Measurements from ENCODE around the gene MYOG. TPM values are rescaled to one million over a fixed set of nuclear protein-coding genes. Genes with fewer than 3 reads are reported as not detected.

The MYOG gene
- total RNA-seq, 1 donor from 2014 or later: not detected

DNA sequence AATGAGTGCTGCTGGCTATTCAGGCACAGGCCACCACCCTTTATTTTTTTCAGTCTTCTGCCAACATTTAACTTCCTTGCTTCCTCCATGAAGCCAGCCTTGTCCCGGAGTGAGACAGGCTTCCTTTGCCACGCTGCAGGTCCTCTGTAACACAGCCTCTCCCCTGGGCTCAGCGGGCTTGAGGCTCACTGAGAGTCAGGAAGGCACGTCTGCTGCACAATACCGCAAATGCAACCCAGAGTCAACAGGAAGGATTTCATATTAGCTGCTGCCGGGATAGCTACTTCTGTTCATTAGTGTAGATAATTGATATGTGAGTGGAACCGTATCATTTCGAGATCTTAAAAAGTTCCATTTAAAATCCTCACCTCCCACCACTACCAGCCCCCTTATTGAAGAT lies 22.5 kb downstream of the MYOG start:
- intact Hi-C loops (cut with micrococcal nuclease): no loop called here
- H3K9me3 ChIP-seq (replicated peaks): no peaks in the 10 kb centered on the region
- peaks cover 3% of the 10 kb centered on the region for H3K36me3 ChIP-seq
- no peak overlapping the region for H3K4me3 ChIP-seq
- no peaks in the 10 kb centered on the region for H3K27me3 ChIP-seq (ENCODE audit: low read depth)
- H3K27ac ChIP-seq (replicated peaks): no peak overlapping the region
- peaks cover 7% of the 10 kb centered on the region for H3K4me1 ChIP-seq
- TF ChIP-seq CTCF (IDR thresholded peaks at IDR 0.05; ENCODE audit: borderline replicate concordance): no peak
- DNase-seq: no peak

DNA sequence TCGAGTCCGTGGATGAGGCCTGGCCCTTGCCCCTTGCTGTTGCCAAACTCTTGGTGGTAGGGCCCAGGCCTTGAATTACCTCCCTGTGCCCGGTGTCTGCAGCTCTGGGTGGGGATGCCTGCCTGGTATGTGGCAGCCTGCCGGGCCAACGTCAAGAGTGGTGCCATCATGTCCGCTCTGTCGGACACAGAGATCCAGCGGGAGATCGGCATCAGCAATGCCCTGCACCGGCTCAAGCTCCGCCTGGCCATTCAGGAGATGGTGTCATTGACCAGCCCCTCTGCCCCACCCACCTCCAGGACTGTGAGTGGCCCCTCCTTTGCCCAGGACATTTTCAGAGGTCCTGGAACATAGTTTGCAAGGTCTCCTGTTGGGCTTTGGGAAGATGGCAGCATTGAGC lies 25.7 kb downstream of the MYOG start:
- H3K27ac ChIP-seq (replicated peaks): no peak overlapping the region

GRCh38 chr1:203059485-203059884 lies 26.3 kb downstream of the MYOG start:
- no peak overlapping the region for H3K27ac ChIP-seq (replicated peaks)
- H3K4me1 ChIP-seq: peaks cover 13% of the 10 kb centered on the region
- intact Hi-C loops (cut with micrococcal nuclease): no loop called here
- H3K36me3 ChIP-seq: peaks cover 8% of the 10 kb centered on the region
- no peak for DNase-seq
- no peaks in the 10 kb centered on the region for H3K9me3 ChIP-seq (replicated peaks)
- no peaks in the 10 kb centered on the region for H3K27me3 ChIP-seq (ENCODE audit: low read depth)
- H3K4me3 ChIP-seq: no peak overlapping the region
- no peak for TF ChIP-seq CTCF (IDR thresholded peaks at IDR 0.05; ENCODE audit: borderline replicate concordance)

More for the DNA sequence above, 25.7 kb downstream of the MYOG start:
- TF ChIP-seq CTCF (IDR thresholded peaks at IDR 0.05; ENCODE audit: borderline replicate concordance): no peak
- peaks cover 8% of the 10 kb centered on the region for H3K36me3 ChIP-seq
- H3K4me1 ChIP-seq: peaks cover 13% of the 10 kb centered on the region
- DNase-seq: no peak
- H3K27me3 ChIP-seq (ENCODE audit: low read depth): no peaks in the 10 kb centered on the region
- H3K4me3 ChIP-seq: no peak overlapping the region
- H3K9me3 ChIP-seq (replicated peaks): no peaks in the 10 kb centered on the region
- intact Hi-C loops (cut with micrococcal nuclease): no loop called here

DNA sequence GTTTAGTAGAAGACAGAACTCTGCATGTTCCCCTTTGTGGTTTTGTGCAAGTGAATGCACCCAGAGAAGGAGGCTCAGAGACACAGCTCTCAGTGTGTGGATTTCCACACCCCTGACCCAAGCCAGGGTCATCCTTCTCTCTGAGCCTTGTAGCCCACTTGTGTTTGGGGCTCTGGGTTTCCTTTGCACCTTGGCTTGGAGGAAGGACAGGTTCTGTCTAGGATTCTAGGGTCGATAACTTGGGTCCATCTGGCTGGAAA lies 27.2 kb downstream of the MYOG start:
- no peaks in the 10 kb centered on the region for H3K9me3 ChIP-seq (replicated peaks)
- no peak for TF ChIP-seq CTCF (IDR thresholded peaks at IDR 0.05; ENCODE audit: borderline replicate concordance)
- no peak for DNase-seq
- no peaks in the 10 kb centered on the region for H3K27me3 ChIP-seq (ENCODE audit: low read depth)
- H3K27ac ChIP-seq (replicated peaks): no peak overlapping the region
- H3K4me3 ChIP-seq: no peak overlapping the region
- intact Hi-C loops (cut with micrococcal nuclease): no loop called here
- peaks cover 5% of the 10 kb centered on the region for H3K36me3 ChIP-seq
- H3K4me1 ChIP-seq: peaks cover 13% of the 10 kb centered on the region

- no peak for TF ChIP-seq CTCF (IDR thresholded peaks at IDR 0.05; ENCODE audit: borderline replicate concordance)
- no peak for DNase-seq
- intact Hi-C loops (cut with micrococcal nuclease): no loop called here
- H3K27me3 ChIP-seq (ENCODE audit: low read depth): no peaks in the 10 kb centered on the region
- peaks cover 5% of the 10 kb centered on the region for H3K36me3 ChIP-seq
- H3K9me3 ChIP-seq (replicated peaks): no peaks in the 10 kb centered on the region
- H3K4me3 ChIP-seq: no peak overlapping the region
- peaks cover 13% of the 10 kb centered on the region for H3K4me1 ChIP-seq
- no peak overlapping the region for H3K27ac ChIP-seq (replicated peaks)
These were observed 27.7 kb downstream of the MYOG start for GRCh38 chr1:203057911-203058675.
